ENCODE measurements around the gene PAQR8. TPM values are rescaled to one million over a fixed set of nuclear protein-coding genes. Genes with fewer than 3 reads are reported as not detected.

Gene PAQR8
- total and polyA plus RNA-seq, 5 donors from 2014 or later: 5.4 to 18.5 (median 13.2) TPM

- Mint-ChIP-seq H3K4me1 (peaks cover 13 to 73% (median 47%) of the 10 kb centered on the region in 4 donors), H3K4me3 (no peak overlapping the region)
These were observed 24.9 kb upstream of the PAQR8 start for GRCh38 chr6:52336919-52337561.

GRCh38 chr6:52337633-52338290 lies 24.2 kb upstream of the PAQR8 start:
- Mint-ChIP-seq H3K4me3 (no peak overlapping the region), H3K9me3 (no peaks in the 10 kb centered on the region), H3K36me3 (no peaks in the 10 kb centered on the region), H3K4me1 (peaks cover 14 to 70% (median 43%) of the 10 kb centered on the region in 4 donors), H3K27me3 (no peaks in the 10 kb centered on the region), H3K27ac (peak overlapping the region; percentile 72 to 87 (median 81))
- DNase-seq: peak in 1 of 3 donors; percentile 19
- no peak overlapping the region for H3K4me3 ChIP-seq (ENCODE audit: low read depth, low read length)
- H3K36me3 ChIP-seq (ENCODE audit: control insufficient read depth, insufficient read depth, low read length): no peaks in the 10 kb centered on the region
- peaks cover 24% of the 10 kb centered on the region for H3K4me1 ChIP-seq (ENCODE audit: control insufficient read depth, insufficient read depth, low read length, poor library complexity, severe bottlenecking)
- no peaks in the 10 kb centered on the region for H3K27me3 ChIP-seq (ENCODE audit: control insufficient read depth, insufficient read depth, low read length)
- no peaks in the 10 kb centered on the region for H3K9me3 ChIP-seq (ENCODE audit: control insufficient read depth in 2 of 2, low read length in 2 of 2)
- H3K27ac ChIP-seq (ENCODE audit: insufficient read depth, low read length, poor library complexity, severe bottlenecking): no peak overlapping the region
- no peak for ATAC-seq (ENCODE audit: low read depth in 2 of 2)

More at GRCh38 chr6:52336919-52337561, 24.9 kb upstream of the PAQR8 start:
- H3K27me3 Mint-ChIP-seq: no peaks in the 10 kb centered on the region
- peak overlapping the region; percentile 48 to 87 (median 72) for H3K27ac Mint-ChIP-seq
- Histone ChIP-seq H3K4me3 (ENCODE audit: low read depth, low read length) (no peak overlapping the region), H3K4me1 (ENCODE audit: control insufficient read depth, insufficient read depth, low read length, poor library complexity, severe bottlenecking) (peaks cover 30% of the 10 kb centered on the region), H3K27ac (ENCODE audit: insufficient read depth, low read length, poor library complexity, severe bottlenecking) (no peak overlapping the region), H3K27me3 (ENCODE audit: control insufficient read depth, insufficient read depth, low read length) (no peaks in the 10 kb centered on the region), H3K9me3 (ENCODE audit: control insufficient read depth in 2 of 2, low read length in 2 of 2) (no peaks in the 10 kb centered on the region), H3K36me3 (ENCODE audit: control insufficient read depth, insufficient read depth, low read length) (no peaks in the 10 kb centered on the region)
- DNase-seq (no peak), ATAC-seq (ENCODE audit: low read depth in 2 of 2) (no peak)
- H3K36me3 Mint-ChIP-seq: no peaks in the 10 kb centered on the region
- no peaks in the 10 kb centered on the region for H3K9me3 Mint-ChIP-seq

- no peak overlapping the region for H3K27ac ChIP-seq (ENCODE audit: insufficient read depth, low read length, poor library complexity, severe bottlenecking)
- no peak overlapping the region for H3K4me3 ChIP-seq (ENCODE audit: low read depth, low read length)
- H3K4me1 ChIP-seq (ENCODE audit: control insufficient read depth, insufficient read depth, low read length, poor library complexity, severe bottlenecking): peaks cover 4% of the 10 kb centered on the region
- Mint-ChIP-seq H3K9me3 (no peaks in the 10 kb centered on the region), H3K4me3 (no peak overlapping the region), H3K4me1 (peaks cover 7 to 43% (median 23%) of the 10 kb centered on the region in 4 donors), H3K36me3 (no peaks in the 10 kb centered on the region), H3K27me3 (no peaks in the 10 kb centered on the region), H3K27ac (peak overlapping the region in 1 of 3 donors; percentile 60)
- ATAC-seq (ENCODE audit: low read depth in 2 of 2) (no peak), DNase-seq (no peak)
- no peaks in the 10 kb centered on the region for H3K9me3 ChIP-seq (ENCODE audit: control insufficient read depth in 2 of 2, low read length in 2 of 2)
- no peaks in the 10 kb centered on the region for H3K36me3 ChIP-seq (ENCODE audit: control insufficient read depth, insufficient read depth, low read length)
- H3K27me3 ChIP-seq (ENCODE audit: control insufficient read depth, insufficient read depth, low read length): no peaks in the 10 kb centered on the region
These were observed 21.4 kb upstream of the PAQR8 start for GRCh38 chr6:52340603-52340880.

- H3K36me3 Mint-ChIP-seq: no peaks in the 10 kb centered on the region
- H3K4me1 ChIP-seq (ENCODE audit: control insufficient read depth, insufficient read depth, low read length, poor library complexity, severe bottlenecking): peaks cover 4% of the 10 kb centered on the region
- no peaks in the 10 kb centered on the region for H3K36me3 ChIP-seq (ENCODE audit: control insufficient read depth, insufficient read depth, low read length)
- H3K9me3 Mint-ChIP-seq: no peaks in the 10 kb centered on the region
- peaks cover 7 to 32% (median 15%) of the 10 kb centered on the region in 4 donors for H3K4me1 Mint-ChIP-seq
- no peak for DNase-seq
- no peaks in the 10 kb centered on the region for H3K27me3 ChIP-seq (ENCODE audit: control insufficient read depth, insufficient read depth, low read length)
- H3K4me3 ChIP-seq (ENCODE audit: low read depth, low read length): no peak overlapping the region
- H3K27me3 Mint-ChIP-seq: no peaks in the 10 kb centered on the region
- no peak for ATAC-seq (ENCODE audit: low read depth in 2 of 2)
- H3K9me3 ChIP-seq (ENCODE audit: control insufficient read depth in 2 of 2, low read length in 2 of 2): no peaks in the 10 kb centered on the region
- peak overlapping the region; percentile 5 to 24 (median 17) for H3K27ac Mint-ChIP-seq
- peak overlapping the region in 1 of 4 donors; percentile 38 for H3K4me3 Mint-ChIP-seq
- no peak overlapping the region for H3K27ac ChIP-seq (ENCODE audit: insufficient read depth, low read length, poor library complexity, severe bottlenecking)
These were observed 20.2 kb upstream of the PAQR8 start for GRCh38 chr6:52341561-52342260.

- no peaks in the 10 kb centered on the region for H3K27me3 Mint-ChIP-seq
- no peaks in the 10 kb centered on the region for H3K36me3 Mint-ChIP-seq
- Histone ChIP-seq H3K36me3 (ENCODE audit: control insufficient read depth, insufficient read depth, low read length) (no peaks in the 10 kb centered on the region), H3K27me3 (ENCODE audit: control insufficient read depth, insufficient read depth, low read length) (no peaks in the 10 kb centered on the region), H3K9me3 (ENCODE audit: control insufficient read depth in 2 of 2, low read length in 2 of 2) (no peaks in the 10 kb centered on the region), H3K4me1 (ENCODE audit: control insufficient read depth, insufficient read depth, low read length, poor library complexity, severe bottlenecking) (peaks cover 4% of the 10 kb centered on the region), H3K27ac (ENCODE audit: insufficient read depth, low read length, poor library complexity, severe bottlenecking) (no peak overlapping the region), H3K4me3 (ENCODE audit: low read depth, low read length) (no peak overlapping the region)
- no peak for ATAC-seq (ENCODE audit: low read depth in 2 of 2)
- peaks cover 7 to 14% (median 9%) of the 10 kb centered on the region in 4 donors for H3K4me1 Mint-ChIP-seq
- no peak for DNase-seq
- H3K9me3 Mint-ChIP-seq: no peaks in the 10 kb centered on the region
- H3K4me3 Mint-ChIP-seq: no peak overlapping the region
- no peak overlapping the region for H3K27ac Mint-ChIP-seq
These were observed 16.6 kb upstream of the PAQR8 start for GRCh38 chr6:52345311-52345710.

- H3K36me3 ChIP-seq (ENCODE audit: control insufficient read depth, insufficient read depth, low read length): no peaks in the 10 kb centered on the region
- DNase-seq (no peak), ATAC-seq (ENCODE audit: low read depth in 2 of 2) (no peak)
- H3K27ac ChIP-seq (ENCODE audit: insufficient read depth, low read length, poor library complexity, severe bottlenecking): no peak overlapping the region
- Mint-ChIP-seq H3K4me1 (peaks cover 8 to 20% (median 12%) of the 10 kb centered on the region in 4 donors), H3K9me3 (no peaks in the 10 kb centered on the region), H3K27ac (no peak overlapping the region), H3K27me3 (no peaks in the 10 kb centered on the region), H3K36me3 (no peaks in the 10 kb centered on the region), H3K4me3 (no peak overlapping the region)
- H3K4me3 ChIP-seq (ENCODE audit: low read depth, low read length): no peak overlapping the region
- H3K9me3 ChIP-seq (ENCODE audit: control insufficient read depth in 2 of 2, low read length in 2 of 2): no peaks in the 10 kb centered on the region
- H3K27me3 ChIP-seq (ENCODE audit: control insufficient read depth, insufficient read depth, low read length): no peaks in the 10 kb centered on the region
- peaks cover 2% of the 10 kb centered on the region for H3K4me1 ChIP-seq (ENCODE audit: control insufficient read depth, insufficient read depth, low read length, poor library complexity, severe bottlenecking)
These were observed 15.4 kb upstream of the PAQR8 start for GRCh38 chr6:52346503-52346902.

GRCh38 chr6:52347818-52348217 lies 14.1 kb upstream of the PAQR8 start:
- Mint-ChIP-seq H3K9me3 (no peaks in the 10 kb centered on the region), H3K4me1 (peaks cover 0 to 13% (median 6%) of the 10 kb centered on the region in 4 donors), H3K4me3 (no peak overlapping the region), H3K27ac (no peak overlapping the region), H3K36me3 (no peaks in the 10 kb centered on the region), H3K27me3 (no peaks in the 10 kb centered on the region)
- H3K27me3 ChIP-seq (ENCODE audit: control insufficient read depth, insufficient read depth, low read length): no peaks in the 10 kb centered on the region
- ATAC-seq (ENCODE audit: low read depth in 2 of 2): no peak
- H3K36me3 ChIP-seq (ENCODE audit: control insufficient read depth, insufficient read depth, low read length): no peaks in the 10 kb centered on the region
- DNase-seq: no peak
- no peaks in the 10 kb centered on the region for H3K9me3 ChIP-seq (ENCODE audit: control insufficient read depth in 2 of 2, low read length in 2 of 2)
- no peak overlapping the region for H3K27ac ChIP-seq (ENCODE audit: insufficient read depth, low read length, poor library complexity, severe bottlenecking)
- H3K4me3 ChIP-seq (ENCODE audit: low read depth, low read length): no peak overlapping the region
- H3K4me1 ChIP-seq (ENCODE audit: control insufficient read depth, insufficient read depth, low read length, poor library complexity, severe bottlenecking): no peaks in the 10 kb centered on the region
